NK-92 (cell line): ENCODE measurements around the gene DIP2A.

ENCODE experiments used
- DNase-seq: peaks from one replicate; lab custom pipeline; 2025; ENCODE audit not compliant: unreplicated experiment; lab: John Stamatoyannopoulos, UW

Gene DIP2A

DNA sequence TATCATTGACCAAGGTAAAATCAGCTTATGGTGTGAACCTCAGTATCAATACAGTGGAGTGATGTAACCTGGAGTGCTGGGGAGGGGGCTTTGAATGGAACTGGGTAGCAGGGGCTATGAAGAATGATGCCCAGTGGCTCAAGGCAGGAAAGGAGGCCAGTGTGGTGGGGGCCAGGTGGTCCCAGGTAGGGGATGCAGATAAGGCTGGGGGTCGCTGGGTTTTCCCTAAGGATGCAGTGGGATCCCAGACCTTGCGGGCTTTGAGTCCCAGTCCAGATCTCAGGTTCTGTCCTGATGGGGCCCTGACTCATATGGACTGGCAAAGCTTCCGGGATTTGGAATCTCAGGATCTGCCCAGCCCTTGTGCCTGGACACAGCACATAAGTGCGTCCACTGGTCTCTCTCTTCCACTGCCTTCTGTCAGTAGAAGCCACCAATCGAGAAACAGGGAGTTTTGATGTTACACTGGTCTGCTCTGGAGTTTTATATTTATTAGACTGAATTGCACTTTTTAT, 94.2 kb downstream of the DIP2A start:
- no peak for DNase-seq

- DNase-seq, result no peak
These were observed 95.3 kb downstream of the DIP2A start for GRCh38 chr21:46553993-46554392.

DNA sequence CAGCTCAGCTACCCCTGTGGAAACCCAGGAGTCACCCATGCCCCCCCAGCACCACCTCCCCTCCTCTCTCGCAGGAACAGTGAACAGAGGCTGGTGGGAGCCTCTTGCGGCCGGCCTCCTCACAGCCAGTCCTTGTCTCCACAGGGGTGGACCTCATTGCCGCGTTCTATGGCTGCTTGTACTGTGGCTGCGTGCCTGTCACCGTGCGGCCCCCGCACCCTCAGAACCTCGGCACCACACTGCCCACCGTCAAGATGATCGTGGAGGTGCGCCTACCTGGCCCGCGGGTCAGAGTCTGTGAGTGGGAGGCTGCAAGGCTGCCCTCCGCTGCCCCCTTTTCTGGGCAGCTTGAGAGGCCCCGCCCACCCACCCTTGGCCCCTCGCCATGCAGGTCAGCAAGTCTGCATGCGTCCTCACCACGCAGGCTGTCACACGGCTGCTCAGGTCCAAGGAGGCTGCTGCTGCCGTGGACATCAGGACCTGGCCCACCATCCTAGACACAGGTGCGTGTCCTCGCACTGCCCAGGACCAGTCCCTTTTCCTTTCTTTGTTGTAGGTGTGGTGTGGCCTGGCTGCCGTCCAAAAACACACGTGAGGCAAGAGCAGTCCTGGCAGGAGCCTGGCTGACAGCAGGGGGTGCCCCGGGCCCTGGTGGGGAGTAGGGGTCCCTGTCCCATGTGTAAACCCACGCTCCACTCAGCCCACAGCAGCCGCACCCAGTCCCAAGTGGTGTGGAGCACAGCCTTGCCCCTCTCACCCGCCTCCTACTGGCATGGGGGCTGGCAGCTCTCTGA, 95.9 kb downstream of the DIP2A start:
- no peak for DNase-seq

DNA sequence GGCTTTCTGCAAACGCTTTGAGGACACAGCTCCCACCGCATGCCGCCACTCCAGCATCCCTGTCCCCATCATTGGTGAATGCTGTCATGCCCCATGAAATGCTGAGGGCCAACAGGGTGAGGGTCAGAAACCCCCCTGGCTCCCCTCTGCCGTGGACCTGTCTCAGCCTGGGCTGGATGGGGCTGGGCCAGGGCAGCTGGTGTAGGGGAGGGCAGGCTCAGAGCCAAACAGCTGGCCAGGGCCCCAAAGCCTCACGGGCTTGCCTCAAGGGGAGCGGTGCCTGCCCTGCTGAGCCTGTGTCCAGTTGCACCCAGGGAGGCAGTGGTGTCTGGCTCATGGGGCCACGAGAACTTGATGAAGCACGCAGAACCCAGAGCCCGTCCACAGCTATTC, 96.5 kb downstream of the DIP2A start:
- no peak for DNase-seq

DNA sequence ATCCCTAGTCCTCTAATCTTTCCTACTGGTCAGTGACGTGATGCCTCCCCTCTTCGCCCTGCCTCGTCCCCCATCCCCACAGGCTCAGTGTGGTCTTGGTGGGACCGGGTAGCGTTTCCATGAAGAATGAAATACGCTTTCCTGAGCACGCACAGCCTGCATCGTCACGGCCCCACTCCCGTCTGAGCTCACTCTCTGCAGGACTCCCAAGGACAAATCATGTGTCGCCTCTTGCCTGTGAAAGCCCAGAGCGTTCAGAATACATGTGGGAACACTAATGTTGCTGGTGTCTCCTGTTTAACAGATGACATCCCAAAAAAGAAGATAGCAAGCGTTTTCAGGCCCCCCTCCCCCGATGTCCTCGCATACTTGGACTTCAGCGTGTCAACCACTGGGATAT, 97.0 kb downstream of the DIP2A start:
- no peak for DNase-seq

- no peak for DNase-seq
These were observed 98.1 kb downstream of the DIP2A start for GRCh38 chr21:46556802-46557201.

DNA sequence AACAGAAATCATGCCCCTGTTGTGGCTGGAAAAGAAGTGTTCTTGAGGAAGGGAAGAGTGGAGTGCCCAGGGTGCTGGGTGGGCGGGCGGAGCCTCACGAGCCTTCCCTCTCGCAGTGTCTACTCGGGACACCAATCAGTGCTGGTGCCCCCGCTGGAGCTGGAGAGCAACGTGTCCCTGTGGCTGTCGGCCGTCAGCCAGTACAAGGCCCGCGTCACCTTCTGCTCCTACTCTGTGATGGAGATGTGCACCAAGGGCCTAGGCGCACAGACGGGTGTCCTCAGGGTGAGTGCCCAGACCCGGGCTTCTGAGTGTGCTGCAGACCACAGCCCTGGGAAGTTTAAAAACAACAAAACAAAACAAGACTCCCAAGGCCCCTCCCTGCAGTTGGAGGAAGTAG, 98.8 kb downstream of the DIP2A start:
- DNase-seq, result no peak

GRCh38 chr21:46557919-46558392, 99.3 kb downstream of the DIP2A start:
- no peak for DNase-seq

DNA sequence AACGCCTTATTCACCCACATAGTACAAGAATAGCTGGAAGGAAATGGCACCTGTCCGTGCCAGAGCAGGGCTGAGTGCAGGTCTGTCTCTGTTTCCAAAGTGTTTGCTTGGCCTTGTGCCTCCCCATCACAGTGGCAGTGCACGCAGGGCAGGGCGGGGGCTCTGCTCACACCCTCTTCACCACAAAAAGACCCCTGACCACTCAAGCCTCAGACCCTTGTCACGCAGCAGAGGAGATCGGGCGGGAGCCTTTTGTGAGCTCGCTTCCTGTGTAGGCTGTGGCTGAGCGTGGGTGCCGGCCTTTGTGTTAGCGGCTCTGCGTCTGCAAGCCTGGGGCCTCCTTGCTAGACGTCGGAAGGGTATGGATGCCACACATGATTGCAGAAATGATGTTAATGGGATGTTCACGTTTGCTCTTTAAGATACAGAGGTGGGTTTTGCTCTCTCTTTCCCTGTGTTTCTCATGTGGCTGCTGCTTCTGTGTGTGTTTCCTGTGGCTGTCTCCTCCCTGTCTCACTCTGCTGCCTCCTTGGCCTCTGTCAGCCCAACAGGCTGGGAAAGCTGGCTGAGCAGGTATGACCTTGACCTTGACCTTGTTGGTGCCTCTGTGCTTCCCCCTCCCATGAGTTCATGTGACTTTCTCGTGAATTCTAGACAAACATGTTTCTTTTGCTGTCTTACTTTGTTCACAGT, 100.7 kb downstream of the DIP2A start:
- DNase-seq, result no peak

- DNase-seq, result no peak
These were observed 102.1 kb downstream of the DIP2A start for GRCh38 chr21:46560568-46561444.

- no peak for DNase-seq
These were observed 102.9 kb downstream of the DIP2A start for GRCh38 chr21:46561445-46562090.

DNA sequence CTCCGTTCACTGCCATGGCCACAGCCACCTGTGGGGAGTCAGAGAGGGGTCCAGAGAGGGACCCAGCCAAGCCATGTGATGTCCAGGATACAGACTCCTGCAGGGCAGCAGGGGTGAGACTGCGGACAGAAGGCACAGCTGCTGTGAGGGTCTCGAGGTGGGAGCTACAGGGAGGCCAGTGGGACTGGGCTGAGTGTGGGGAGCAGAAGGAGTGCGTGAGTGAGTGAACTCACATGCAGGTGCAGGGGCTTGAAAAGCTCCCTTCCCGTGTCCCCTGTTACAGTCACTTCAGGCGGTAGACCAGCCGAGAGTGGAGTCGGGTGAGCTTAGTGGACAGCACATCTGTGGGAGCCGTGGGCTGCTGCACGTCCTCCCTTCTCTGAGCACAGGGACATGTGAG, 103.8 kb downstream of the DIP2A start:
- no peak for DNase-seq

GRCh38 chr21:46562964-46563607, 104.4 kb downstream of the DIP2A start:
- DNase-seq, result no peak

DNA sequence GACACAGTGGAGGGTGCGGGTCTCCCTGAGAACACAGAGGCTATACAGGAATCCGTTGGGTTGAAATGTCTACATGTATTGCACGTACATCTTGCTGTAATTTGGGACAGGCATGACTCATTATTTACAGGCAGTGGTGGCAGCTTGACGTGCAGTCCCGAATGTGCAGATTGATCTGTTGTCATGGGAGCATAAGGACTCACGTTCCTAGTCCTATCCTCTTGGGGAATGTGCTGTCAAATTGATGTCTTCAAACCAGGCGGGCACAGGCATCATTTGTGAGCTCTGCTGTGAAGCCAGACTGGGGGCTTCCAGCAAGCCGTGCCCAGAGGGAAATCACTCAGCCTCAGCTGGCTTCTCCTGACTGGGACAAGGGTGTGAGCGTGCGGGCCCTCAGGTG, 105.7 kb downstream of the DIP2A start:
- no peak for DNase-seq

- no peak for DNase-seq
These were observed 108.7 kb downstream of the DIP2A start for GRCh38 chr21:46567348-46567747.

GRCh38 chr21:46568562-46568961, 109.9 kb downstream of the DIP2A start:
- DNase-seq, result no peak

DNA sequence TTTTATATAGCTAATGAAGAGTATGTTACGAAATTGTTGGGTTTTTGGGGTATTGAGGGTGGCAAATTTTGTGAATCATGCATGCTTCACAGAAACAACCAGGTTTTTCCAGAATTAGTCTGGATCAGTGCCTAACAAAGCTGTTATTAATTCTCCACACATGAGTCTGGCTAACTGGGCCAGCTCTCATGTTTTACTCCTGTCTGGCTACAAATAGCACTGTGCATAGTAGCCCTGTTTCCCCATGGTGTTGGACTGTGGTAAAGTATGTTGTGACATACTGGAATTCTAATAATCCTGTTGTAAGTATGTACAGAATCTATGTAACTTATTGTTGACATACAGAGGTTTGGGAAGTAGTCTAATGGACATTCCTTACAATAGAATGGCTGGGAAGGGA, 110.4 kb downstream of the DIP2A start:
- no peak for DNase-seq

DNA sequence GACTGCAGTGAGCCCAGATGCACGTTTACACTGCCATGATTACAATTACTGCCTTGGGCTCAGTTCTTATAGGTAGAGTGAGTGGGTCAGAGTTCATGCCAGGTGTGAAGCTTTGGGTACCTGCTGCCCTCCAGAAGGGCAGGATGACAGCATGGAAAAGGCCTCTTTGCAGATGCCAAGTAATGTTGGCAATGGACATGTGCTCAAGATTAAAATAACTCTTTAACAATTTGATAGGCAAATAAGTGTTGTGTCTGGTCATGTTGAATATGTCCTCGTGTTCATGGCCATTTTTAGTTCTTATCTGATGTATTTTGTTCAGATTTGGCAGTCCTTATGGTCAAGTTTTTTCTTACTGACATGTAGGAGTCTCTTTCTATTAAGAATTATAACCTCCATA, 111.4 kb downstream of the DIP2A start:
- no peak for DNase-seq

DNA sequence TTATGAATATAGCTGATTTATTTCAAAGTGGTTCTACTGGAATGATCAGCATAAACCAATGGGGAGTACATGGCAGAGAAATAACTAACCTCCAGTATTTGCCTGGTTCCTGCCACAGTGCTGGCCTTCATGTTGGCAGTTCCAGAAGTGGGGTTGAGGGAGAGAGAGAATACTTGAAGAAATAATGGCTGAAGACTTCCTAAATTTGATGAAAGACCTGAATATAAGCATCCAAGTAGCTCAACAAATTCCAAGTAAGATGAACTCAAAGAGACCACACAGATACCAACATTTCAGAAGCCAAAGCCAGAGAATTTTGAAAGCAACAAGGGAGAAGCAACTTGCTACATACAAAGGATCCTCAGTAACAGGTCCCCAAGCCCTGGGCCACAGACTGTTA, 111.9 kb downstream of the DIP2A start:
- no peak for DNase-seq

DNA sequence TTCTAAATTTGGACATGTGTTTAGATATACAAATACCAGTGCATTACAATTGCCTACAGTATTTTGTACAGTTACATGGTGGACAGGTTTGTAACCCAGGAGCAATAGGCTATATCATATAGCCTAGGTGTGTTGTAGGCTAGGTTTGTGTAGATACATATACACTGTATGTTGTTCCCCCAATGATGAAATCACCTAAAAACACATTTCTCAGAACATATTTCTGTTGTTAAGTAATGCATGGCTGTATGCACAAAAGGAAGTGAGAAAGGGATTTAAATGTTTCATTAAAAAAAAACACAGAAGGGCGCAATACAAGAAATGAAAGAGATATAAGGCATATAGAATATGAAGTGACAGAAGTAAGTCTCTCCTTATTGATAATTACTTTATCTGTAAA, 114.2 kb downstream of the DIP2A start:
- DNase-seq, result no peak
